ENCODE results near the gene TNFSF13B. TPM values are rescaled to one million over a fixed set of nuclear protein-coding genes. Genes with fewer than 3 reads are reported as not detected.

TNFSF13B gene
- total RNA-seq, 1 donor from 2014 or later, result 2.7 TPM

- no peaks in the 10 kb centered on the region for H3K9me3 Mint-ChIP-seq
- H3K4me1 Mint-ChIP-seq, result peaks cover 14% of the 10 kb centered on the region
- H3K27me3 Mint-ChIP-seq, result peaks cover 4% of the 10 kb centered on the region
- H3K27ac Mint-ChIP-seq, result no peak overlapping the region
- no peak overlapping the region for H3K4me3 Mint-ChIP-seq
- DNase-seq, result peak; percentile 63
- H3K36me3 Mint-ChIP-seq (ENCODE audit: low read depth), result no peaks in the 10 kb centered on the region
- intact Hi-C loops (cut with micrococcal nuclease), result no loop called here
These were observed 73.1 kb downstream of the TNFSF13B start for GRCh38 chr13:108342369-108343289.

- H3K27me3 Mint-ChIP-seq, result peaks cover 9% of the 10 kb centered on the region
- H3K4me1 Mint-ChIP-seq, result peaks cover 14% of the 10 kb centered on the region
- DNase-seq, result no peak
- intact Hi-C loops (cut with micrococcal nuclease), result no loop called here
- no peaks in the 10 kb centered on the region for H3K36me3 Mint-ChIP-seq (ENCODE audit: low read depth)
- H3K27ac Mint-ChIP-seq, result no peak overlapping the region
- no peaks in the 10 kb centered on the region for H3K9me3 Mint-ChIP-seq
- H3K4me3 Mint-ChIP-seq, result no peak overlapping the region
These were observed 75.5 kb downstream of the TNFSF13B start for GRCh38 chr13:108345016-108345415.

- no peak overlapping the region for H3K4me3 Mint-ChIP-seq
- no peak for DNase-seq
- H3K36me3 Mint-ChIP-seq (ENCODE audit: low read depth), result no peaks in the 10 kb centered on the region
- intact Hi-C loops (cut with micrococcal nuclease), result no loop called here
- H3K9me3 Mint-ChIP-seq, result no peaks in the 10 kb centered on the region
- H3K27me3 Mint-ChIP-seq, result peaks cover 9% of the 10 kb centered on the region
- H3K27ac Mint-ChIP-seq, result no peak overlapping the region
- H3K4me1 Mint-ChIP-seq, result peaks cover 14% of the 10 kb centered on the region
These were observed 76.9 kb downstream of the TNFSF13B start for GRCh38 chr13:108346376-108346775.

- Mint-ChIP-seq H3K4me1 (no peaks in the 10 kb centered on the region), H3K27me3 (peaks cover 10% of the 10 kb centered on the region), H3K36me3 (ENCODE audit: low read depth) (no peaks in the 10 kb centered on the region), H3K27ac (no peak overlapping the region), H3K4me3 (no peak overlapping the region), H3K9me3 (no peaks in the 10 kb centered on the region)
- DNase-seq, result no peak
- intact Hi-C loops (cut with micrococcal nuclease), result no loop called here
These were observed 79.8 kb downstream of the TNFSF13B start for GRCh38 chr13:108349269-108349668.

GRCh38 chr13:108350579-108350978 is 81.1 kb downstream of the TNFSF13B start:
- no peaks in the 10 kb centered on the region for H3K4me1 Mint-ChIP-seq
- H3K27me3 Mint-ChIP-seq, result peaks cover 10% of the 10 kb centered on the region
- intact Hi-C loops (cut with micrococcal nuclease), result no loop called here
- no peaks in the 10 kb centered on the region for H3K36me3 Mint-ChIP-seq (ENCODE audit: low read depth)
- no peak for DNase-seq
- no peaks in the 10 kb centered on the region for H3K9me3 Mint-ChIP-seq
- H3K27ac Mint-ChIP-seq, result no peak overlapping the region
- no peak overlapping the region for H3K4me3 Mint-ChIP-seq

GRCh38 chr13:108352599-108352998 is 83.1 kb downstream of the TNFSF13B start:
- Mint-ChIP-seq H3K4me3 (no peak overlapping the region), H3K4me1 (no peaks in the 10 kb centered on the region), H3K27ac (no peak overlapping the region), H3K9me3 (no peaks in the 10 kb centered on the region), H3K36me3 (ENCODE audit: low read depth) (no peaks in the 10 kb centered on the region), H3K27me3 (peaks cover 9% of the 10 kb centered on the region)
- no peak for DNase-seq
- intact Hi-C loops (cut with micrococcal nuclease), result no loop called here

- Mint-ChIP-seq H3K27me3 (peaks cover 2% of the 10 kb centered on the region), H3K4me1 (no peaks in the 10 kb centered on the region), H3K27ac (no peak overlapping the region), H3K36me3 (ENCODE audit: low read depth) (no peaks in the 10 kb centered on the region), H3K4me3 (no peak overlapping the region), H3K9me3 (no peaks in the 10 kb centered on the region)
- DNase-seq, result no peak
- intact Hi-C loops (cut with micrococcal nuclease), result no loop called here
These were observed 87.7 kb downstream of the TNFSF13B start for GRCh38 chr13:108357228-108357627.

Other genes starting within 250 kb of the TNFSF13B start
- 8.2 and 8.6 TPM in 2 replicates for gene LIG4, start 54.2 kb upstream of the TNFSF13B start, total RNA-seq
- gene ABHD13, start 51.3 kb upstream of the TNFSF13B start, total RNA-seq, result 7.6 and 8.0 TPM in 2 replicates

Measured in activated CD4-positive, alpha-beta T cell treated with anti-CD3 and anti-CD28 coated beads, Interleukin-2, amount 10 ng/mL, durations not matched to agents 24 days and 14 days (primary cell).